Activated CD8-positive, alpha-beta memory T cell treated with anti-CD3 and anti-CD28 coated beads, Interleukin-2, amount 10 ng/mL, durations not matched to agents 7 days and 5 days (primary cell): ENCODE data around the gene PTPRG. TPM values are rescaled to one million over a fixed set of nuclear protein-coding genes. Genes with fewer than 3 reads are reported as not detected.
A peak's percentile ranks its signal among the peaks of the same experiment; 100 is the strongest.

Experiments used
- ATAC-seq: fragments of 150-1000 bp; cut with Tn5 transposase; one replicate; pipeline ENCODE4 v1.10.0; 2021; ENCODE audit warnings: moderate library complexity
- CTCF ChIA-PET: fragments of 350-600 bp; sonication (Branson Sonifier 250); formaldehyde crosslinking; loops from one replicate; lab custom pipeline; 2021; ENCODE audit warnings: antibody characterized with exemption; lab: Charles Lee
- DNase-seq: peaks from one replicate; pipeline ENCODE4 v3.0.0-alpha.2; 2020
- H3K27ac Mint-ChIP-seq: one replicate; pipeline ENCODE4 v1.8.0; 2021; ENCODE audit warnings: mild to moderate bottlenecking, mixed read lengths
- H3K27me3 Mint-ChIP-seq: one replicate; pipeline ENCODE4 v1.8.0; 2021; ENCODE audit warnings: mixed read lengths
- H3K36me3 Mint-ChIP-seq: one replicate; pipeline ENCODE4 v1.8.0; 2021; ENCODE audit warnings: mild to moderate bottlenecking, mixed read lengths
- H3K4me1 Mint-ChIP-seq: one replicate; pipeline ENCODE4 v1.8.0; 2021; ENCODE audit warnings: mixed read lengths
- H3K4me3 Mint-ChIP-seq: one replicate; pipeline ENCODE4 v1.8.0; 2021; ENCODE audit warnings: mild to moderate bottlenecking, moderate library complexity, mixed read lengths
- H3K9me3 Mint-ChIP-seq: one replicate; pipeline ENCODE4 v1.8.0; 2022; ENCODE audit warnings: low read depth, mixed read lengths
- total RNA-seq, 2 experiments: library from RNA; stranded (reverse); gene quantifications; one replicate each; pipeline ENCODE4 v1.2.3, GENCODE V29; 2021

The PTPRG gene
- total RNA-seq: under 1 TPM in 1 of 2 experiments, not detected in 1; 0.21 TPM

DNA sequence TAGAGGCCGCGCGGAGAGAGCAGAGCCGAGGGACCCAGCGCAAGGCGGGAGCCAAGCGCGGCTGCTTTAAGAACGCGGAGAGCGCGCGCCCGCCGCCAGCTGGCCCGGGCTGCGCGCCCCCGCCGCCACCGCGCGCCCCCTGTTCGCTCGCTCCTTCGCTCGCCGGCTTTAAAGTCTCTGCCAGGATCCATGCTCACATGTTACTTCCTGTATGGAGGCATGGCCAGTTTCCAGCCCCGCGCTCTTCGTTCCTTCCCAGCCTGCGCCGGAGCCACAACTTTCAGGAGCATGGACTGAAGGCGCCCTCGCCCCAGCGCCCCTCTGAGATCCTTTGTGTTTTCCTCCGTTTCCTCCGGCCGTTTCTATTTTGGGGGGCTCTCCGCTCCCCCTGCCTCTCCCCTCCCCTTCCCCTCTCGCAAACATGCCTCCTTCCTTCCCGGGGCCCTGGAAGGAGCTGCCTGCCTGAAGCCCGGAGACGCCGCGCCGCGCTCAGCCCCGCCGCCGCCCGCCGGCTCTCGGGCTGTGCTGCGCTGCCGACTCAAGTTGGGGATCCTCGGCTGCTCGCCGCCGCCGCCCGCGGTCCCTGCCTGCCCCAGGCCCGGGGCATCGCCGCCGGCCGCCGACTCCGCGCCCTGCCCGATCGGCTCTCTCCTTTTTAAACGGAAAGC is at the start of gene PTPRG:
Gene PTPRG (plus strand): TSS at position 198 of the 668 bp plus-strand sequence. CDS start 717 bp downstream, outside the sequence.
- Mint-ChIP-seq H3K27ac (peak within 1 kb of the TSS; percentile 65), H3K4me3 (peak within 1 kb of the TSS; percentile 62), H3K4me1 (peaks cover 9% of the 10 kb centered on the region), H3K9me3 (no peaks in the 10 kb centered on the region), H3K36me3 (no peaks in the 10 kb centered on the region), H3K27me3 (peaks cover 70% of the 10 kb centered on the region)
- DNase-seq (no peak), ATAC-seq (peak; percentile 27)
- CTCF ChIA-PET: no interaction called here

DNA sequence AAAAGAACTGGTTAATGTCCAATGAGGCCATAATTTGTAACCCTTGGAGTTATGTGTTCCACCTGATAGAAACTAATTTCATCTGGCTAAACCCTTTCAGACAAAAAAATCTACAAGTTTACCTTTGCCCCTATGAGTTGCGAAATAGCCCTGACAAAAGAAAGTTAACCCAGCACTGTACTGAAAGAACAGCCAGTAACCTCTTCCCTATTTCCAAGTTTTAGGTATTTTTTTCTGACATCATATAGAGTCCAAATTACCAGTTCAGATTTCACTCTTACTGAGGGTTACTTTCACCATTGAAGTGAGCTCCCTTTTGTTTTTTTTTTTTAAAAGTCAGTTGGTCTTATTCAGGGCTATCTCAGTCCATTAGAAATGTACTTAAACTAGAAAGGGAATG is 42.8 kb upstream of the PTPRG start:
- H3K27ac Mint-ChIP-seq: no peak overlapping the region
- no peak for ATAC-seq

DNA sequence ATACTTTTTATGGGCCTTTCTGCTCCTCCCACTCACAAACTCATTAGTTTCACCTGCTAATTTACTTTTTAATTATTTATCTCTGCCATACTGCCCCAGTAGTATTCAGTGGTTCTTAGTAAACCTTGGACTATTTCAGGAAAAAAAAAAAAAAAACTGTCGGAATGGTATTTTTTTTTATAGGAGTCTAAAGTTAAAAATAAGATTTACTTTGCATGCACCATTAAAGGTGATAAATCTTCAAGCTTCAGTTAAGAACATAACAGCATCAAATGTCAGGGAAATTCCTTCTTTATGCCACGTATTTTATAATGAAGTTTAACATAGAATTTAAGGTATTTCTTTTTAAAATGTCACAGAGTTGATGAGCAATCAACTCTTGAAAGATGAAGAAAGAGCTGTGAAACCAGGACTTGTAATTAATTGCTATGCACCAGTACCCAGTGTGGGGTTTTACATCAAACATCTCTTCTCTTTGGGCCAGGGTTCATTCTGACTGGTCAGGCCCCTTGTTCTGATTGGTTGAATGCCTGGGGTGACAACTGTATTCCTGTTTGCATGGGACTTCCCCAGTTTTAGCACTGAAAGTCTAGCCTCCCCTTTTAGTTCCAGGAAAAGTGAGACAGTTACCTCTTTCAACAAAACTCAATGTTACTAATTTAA is 40.3 kb upstream of the PTPRG start:
- ATAC-seq: peak; percentile 39
- H3K4me3 Mint-ChIP-seq: no peak overlapping the region

More for the DNA sequence above, 42.8 kb upstream of the PTPRG start:
- Mint-ChIP-seq H3K27me3 (no peaks in the 10 kb centered on the region), H3K9me3 (peaks cover 2% of the 10 kb centered on the region), H3K4me1 (peaks cover 2% of the 10 kb centered on the region), H3K4me3 (no peak overlapping the region), H3K36me3 (no peaks in the 10 kb centered on the region)
- DNase-seq: no peak
- CTCF ChIA-PET: no interaction called here

DNA sequence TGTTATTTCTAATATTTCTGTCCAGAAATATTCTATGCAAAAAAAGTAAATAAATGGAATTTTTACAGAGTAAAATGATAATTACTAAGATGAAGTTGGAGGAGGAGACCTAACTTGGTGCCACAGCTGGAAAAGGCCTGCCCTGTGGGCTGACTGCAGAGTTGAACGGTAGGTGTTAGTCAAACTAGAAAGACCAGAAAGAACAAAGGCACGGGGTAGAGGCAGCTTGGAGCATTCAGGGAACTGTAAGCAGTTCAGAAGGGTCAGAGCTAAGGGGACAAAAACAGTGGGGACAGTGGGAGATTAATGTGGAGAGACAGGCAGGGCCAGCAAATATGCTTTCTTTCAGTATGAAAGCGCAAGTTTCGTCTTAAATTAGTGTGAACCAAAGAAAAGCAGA is 39.3 kb upstream of the PTPRG start:
- no peaks in the 10 kb centered on the region for H3K36me3 Mint-ChIP-seq
- CTCF ChIA-PET: no interaction called here
- no peak overlapping the region for H3K27ac Mint-ChIP-seq
- H3K9me3 Mint-ChIP-seq: peaks cover 2% of the 10 kb centered on the region
- DNase-seq: no peak
- no peak for ATAC-seq
- H3K27me3 Mint-ChIP-seq: no peaks in the 10 kb centered on the region
- peaks cover 2% of the 10 kb centered on the region for H3K4me1 Mint-ChIP-seq
- H3K4me3 Mint-ChIP-seq: no peak overlapping the region

More for the DNA sequence above, 40.3 kb upstream of the PTPRG start:
- Mint-ChIP-seq H3K27ac (no peak overlapping the region), H3K36me3 (no peaks in the 10 kb centered on the region), H3K27me3 (no peaks in the 10 kb centered on the region), H3K9me3 (peaks cover 2% of the 10 kb centered on the region), H3K4me1 (peaks cover 2% of the 10 kb centered on the region)
- CTCF ChIA-PET: no interaction called here
- peak; percentile 47 for DNase-seq

DNA sequence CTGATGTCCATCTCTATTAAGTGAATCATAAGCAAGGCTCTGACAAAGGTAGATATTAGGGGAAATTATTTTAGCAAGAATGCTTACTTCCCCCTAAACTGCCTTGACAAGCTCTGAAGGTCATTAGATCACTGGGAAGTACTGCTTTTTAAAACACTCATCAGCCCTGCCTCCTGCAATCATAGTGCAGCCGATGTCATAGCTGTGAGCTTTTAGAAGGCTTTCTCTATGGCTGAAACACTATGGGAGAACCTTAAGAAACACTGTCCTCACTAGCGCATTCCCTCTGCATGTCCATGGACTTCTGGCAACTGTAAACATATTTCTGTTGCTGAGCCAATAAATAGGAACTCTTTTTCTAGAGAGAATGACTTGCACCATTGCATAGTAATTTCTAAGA is 38.7 kb upstream of the PTPRG start:
- Mint-ChIP-seq H3K4me3 (no peak overlapping the region), H3K4me1 (peaks cover 2% of the 10 kb centered on the region), H3K36me3 (no peaks in the 10 kb centered on the region), H3K27ac (no peak overlapping the region), H3K9me3 (peaks cover 2% of the 10 kb centered on the region), H3K27me3 (no peaks in the 10 kb centered on the region)
- no peak for DNase-seq
- CTCF ChIA-PET: no interaction called here
- ATAC-seq: no peak

DNA sequence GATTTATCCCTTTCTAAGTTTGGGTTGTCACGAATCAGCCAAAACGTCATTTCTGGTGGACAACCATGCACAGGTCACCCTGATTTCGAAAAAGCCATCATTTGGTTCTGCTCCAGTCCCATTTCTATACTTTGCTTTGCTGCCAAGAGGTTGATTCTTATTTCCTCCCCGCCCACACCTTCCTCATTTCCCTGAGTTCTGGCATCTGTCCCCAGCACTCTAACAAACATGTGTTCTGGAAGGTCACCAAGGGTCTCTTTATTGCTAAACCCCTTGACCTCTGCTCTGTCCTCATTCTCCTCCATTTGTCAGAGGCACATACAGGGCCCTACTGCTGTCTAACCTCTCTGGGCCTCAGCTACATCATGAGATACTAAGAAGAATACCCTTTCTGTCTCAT is 36.4 kb upstream of the PTPRG start:
- Mint-ChIP-seq H3K4me3 (no peak overlapping the region), H3K36me3 (no peaks in the 10 kb centered on the region), H3K9me3 (no peaks in the 10 kb centered on the region), H3K4me1 (peaks cover 2% of the 10 kb centered on the region), H3K27me3 (no peaks in the 10 kb centered on the region), H3K27ac (no peak overlapping the region)
- CTCF ChIA-PET: no interaction called here
- DNase-seq: no peak
- no peak for ATAC-seq

DNA sequence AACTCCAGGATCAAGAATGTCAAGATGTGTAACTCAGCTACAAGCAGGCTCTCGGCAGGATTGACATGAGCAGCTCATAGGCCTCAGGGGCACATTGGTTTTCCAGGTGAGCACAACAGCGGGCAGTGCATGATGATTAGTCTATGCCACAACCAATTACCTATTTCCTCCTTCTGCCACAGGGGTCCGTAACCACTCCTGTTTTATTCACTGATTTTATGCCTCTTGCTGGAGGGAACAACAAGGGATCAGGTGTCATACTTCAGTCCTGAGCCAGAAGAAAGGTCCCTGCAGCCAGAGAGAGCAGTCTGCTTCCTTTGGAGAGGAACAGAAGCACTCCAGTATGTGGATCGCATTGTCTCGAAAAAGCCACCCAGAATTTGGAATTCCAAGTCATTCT is 35.1 kb upstream of the PTPRG start:
- peaks cover 2% of the 10 kb centered on the region for H3K4me1 Mint-ChIP-seq
- no peak for ATAC-seq
- CTCF ChIA-PET: no interaction called here

DNA sequence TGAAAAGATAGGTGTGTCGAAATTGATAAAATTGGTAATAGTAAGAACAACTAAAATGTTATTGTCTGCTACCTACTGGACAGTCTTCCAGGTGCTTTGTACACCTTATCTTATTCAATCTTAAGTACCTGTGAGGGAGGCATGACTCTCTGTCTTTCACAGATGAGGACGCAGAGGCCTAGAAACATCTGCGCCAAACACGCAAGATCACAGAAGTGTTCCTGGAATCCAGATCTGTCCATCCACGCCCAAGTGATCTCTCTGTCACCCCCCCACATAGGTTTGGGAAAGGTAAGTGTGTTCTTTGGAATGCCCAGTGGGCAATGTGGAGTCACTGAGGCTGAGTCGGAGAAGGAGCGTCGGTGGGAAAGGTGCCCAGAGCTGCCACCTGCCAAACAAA is 34.4 kb upstream of the PTPRG start:
- CTCF ChIA-PET: no interaction called here
- ATAC-seq (no peak), DNase-seq (no peak)
- no peaks in the 10 kb centered on the region for H3K9me3 Mint-ChIP-seq
- H3K27me3 Mint-ChIP-seq: no peaks in the 10 kb centered on the region
- no peaks in the 10 kb centered on the region for H3K36me3 Mint-ChIP-seq
- no peaks in the 10 kb centered on the region for H3K4me1 Mint-ChIP-seq
- H3K27ac Mint-ChIP-seq: no peak overlapping the region
- H3K4me3 Mint-ChIP-seq: no peak overlapping the region

More for the DNA sequence above, 35.1 kb upstream of the PTPRG start:
- no peak for DNase-seq
- Mint-ChIP-seq H3K27ac (no peak overlapping the region), H3K9me3 (no peaks in the 10 kb centered on the region), H3K4me3 (no peak overlapping the region), H3K36me3 (no peaks in the 10 kb centered on the region), H3K27me3 (no peaks in the 10 kb centered on the region)

DNA sequence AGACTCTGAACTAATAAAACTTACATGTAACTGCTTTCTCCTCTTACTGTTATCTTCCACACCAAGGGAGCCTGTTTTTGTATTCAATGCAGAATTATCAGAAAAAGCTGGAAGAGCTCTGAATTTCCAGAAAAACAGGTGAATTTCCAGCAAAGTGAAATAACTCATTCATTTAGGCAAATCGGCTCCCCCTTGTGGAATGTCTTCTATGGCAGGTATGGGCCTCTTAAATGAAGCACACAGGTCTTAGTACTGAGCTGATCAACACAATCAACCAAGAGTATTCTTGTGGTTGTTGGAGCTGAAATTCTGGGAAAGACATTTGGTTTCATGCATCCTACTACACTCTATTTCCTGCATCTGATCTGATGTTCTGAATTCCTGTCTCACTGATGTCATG is 31.0 kb upstream of the PTPRG start:
- no peaks in the 10 kb centered on the region for H3K36me3 Mint-ChIP-seq
- H3K9me3 Mint-ChIP-seq: no peaks in the 10 kb centered on the region
- ATAC-seq: no peak
- H3K4me3 Mint-ChIP-seq: no peak overlapping the region
- no peak overlapping the region for H3K27ac Mint-ChIP-seq
- CTCF ChIA-PET: no interaction called here
- DNase-seq: no peak
- H3K4me1 Mint-ChIP-seq: no peaks in the 10 kb centered on the region
- no peaks in the 10 kb centered on the region for H3K27me3 Mint-ChIP-seq

DNA sequence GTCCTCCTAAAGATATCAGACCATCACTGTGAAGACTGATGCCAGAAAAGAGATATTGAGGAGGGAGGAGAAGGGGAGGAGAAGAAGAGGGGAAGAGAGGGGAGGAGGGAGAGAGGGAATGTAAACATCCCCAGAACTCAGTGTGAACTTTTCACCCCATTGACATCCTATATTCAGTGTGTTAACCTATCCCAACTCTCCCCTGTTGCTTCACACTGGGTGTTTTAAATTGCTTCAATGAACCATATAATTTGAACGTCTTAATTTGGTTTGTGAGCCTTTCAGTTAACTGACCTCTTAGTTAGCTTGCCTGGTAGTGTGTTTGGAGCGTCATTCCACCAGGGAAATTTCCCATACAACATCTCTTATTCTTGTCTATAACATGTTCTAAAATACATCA is 29.8 kb upstream of the PTPRG start:
- no peaks in the 10 kb centered on the region for H3K4me1 Mint-ChIP-seq
- H3K4me3 Mint-ChIP-seq: no peak overlapping the region
- H3K36me3 Mint-ChIP-seq: no peaks in the 10 kb centered on the region
- no peak overlapping the region for H3K27ac Mint-ChIP-seq
- CTCF ChIA-PET: no interaction called here
- H3K27me3 Mint-ChIP-seq: no peaks in the 10 kb centered on the region
- DNase-seq (no peak), ATAC-seq (no peak)
- no peaks in the 10 kb centered on the region for H3K9me3 Mint-ChIP-seq

DNA sequence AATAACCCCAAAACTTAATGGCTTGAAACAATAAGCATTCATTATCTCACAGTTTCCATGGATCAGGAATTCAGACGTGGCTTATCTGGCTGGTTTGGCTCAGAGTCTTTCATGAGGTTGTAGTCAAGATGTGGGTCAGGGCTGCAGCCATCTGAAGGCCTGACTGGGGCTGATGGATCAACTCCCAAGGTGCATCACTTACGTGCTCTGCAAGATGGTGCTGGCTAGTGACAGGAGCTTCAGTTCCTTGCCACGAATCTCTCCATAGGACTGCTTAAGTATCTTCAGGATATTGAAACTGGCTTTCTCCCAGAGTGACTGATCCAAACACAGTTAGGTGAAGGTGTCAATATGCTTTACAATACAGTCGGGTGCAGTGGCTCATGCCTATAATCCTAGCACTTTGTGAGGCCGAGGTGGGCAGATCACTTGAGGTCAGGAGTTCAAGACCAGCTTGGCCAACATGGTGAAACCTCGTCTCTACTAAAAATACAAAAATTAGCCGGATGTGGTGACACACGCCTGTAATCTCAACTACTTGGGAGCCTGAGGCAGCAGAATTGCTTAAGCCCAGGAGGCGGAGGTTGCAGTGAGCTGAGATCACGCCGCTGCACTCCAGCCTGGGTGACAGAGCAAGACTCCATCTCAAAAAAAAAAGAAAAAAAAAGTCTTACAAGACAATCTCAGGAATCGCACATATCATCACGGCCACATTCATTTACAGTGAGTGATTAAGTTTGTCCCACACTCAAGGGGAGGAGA is 28.5 kb upstream of the PTPRG start:
- CTCF ChIA-PET: no interaction called here
- ATAC-seq: no peak
- no peaks in the 10 kb centered on the region for H3K36me3 Mint-ChIP-seq
- H3K4me1 Mint-ChIP-seq: no peaks in the 10 kb centered on the region
- no peak overlapping the region for H3K27ac Mint-ChIP-seq
- no peak overlapping the region for H3K4me3 Mint-ChIP-seq
- no peaks in the 10 kb centered on the region for H3K9me3 Mint-ChIP-seq
- no peaks in the 10 kb centered on the region for H3K27me3 Mint-ChIP-seq
- DNase-seq: no peak

DNA sequence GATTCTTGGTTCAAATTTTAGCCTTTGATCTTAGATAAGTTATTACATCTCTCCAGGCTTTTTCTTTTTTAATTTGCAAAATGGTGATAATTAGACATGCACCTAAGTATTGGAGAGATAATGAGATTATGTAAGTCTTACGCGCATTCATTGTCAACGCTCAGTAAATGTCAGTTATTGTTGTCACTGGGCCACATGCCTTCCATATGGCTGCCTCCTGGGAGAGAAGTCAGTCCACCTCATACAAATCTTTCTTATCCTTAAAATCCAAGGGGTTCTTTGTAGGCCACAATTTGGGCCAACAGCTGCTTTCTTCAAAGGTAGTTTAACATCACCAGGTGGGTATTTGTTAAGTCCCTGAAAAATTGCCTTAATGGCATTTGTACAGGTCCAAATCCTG is 25.5 kb upstream of the PTPRG start:
- no peaks in the 10 kb centered on the region for H3K27me3 Mint-ChIP-seq

DNA sequence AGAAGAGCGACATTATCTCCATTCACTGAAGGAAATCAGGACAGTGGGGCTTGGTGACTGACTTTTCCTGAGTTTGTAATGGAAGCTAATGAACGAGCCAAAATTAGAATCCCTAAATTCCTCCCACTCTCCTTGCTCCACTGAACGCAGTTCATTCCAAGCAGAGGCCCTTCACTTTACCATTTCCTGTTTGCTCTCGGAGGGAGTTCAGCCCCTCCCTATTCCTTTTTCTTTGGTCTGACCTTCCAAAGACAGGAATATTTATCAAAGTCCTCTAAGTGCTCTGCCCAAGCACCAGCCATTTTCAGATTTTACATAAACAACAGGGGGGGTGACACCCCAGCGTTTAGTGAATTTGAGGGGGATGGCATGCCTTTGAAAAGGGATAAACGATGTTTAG is 24.0 kb upstream of the PTPRG start:
- H3K4me1 Mint-ChIP-seq: no peaks in the 10 kb centered on the region
- no peaks in the 10 kb centered on the region for H3K36me3 Mint-ChIP-seq
- H3K9me3 Mint-ChIP-seq: peaks cover 3% of the 10 kb centered on the region
- no peak for ATAC-seq
- CTCF ChIA-PET: no interaction called here
- H3K27me3 Mint-ChIP-seq: no peaks in the 10 kb centered on the region
- no peak overlapping the region for H3K27ac Mint-ChIP-seq
- no peak for DNase-seq
- no peak overlapping the region for H3K4me3 Mint-ChIP-seq

More for the DNA sequence above, 25.5 kb upstream of the PTPRG start:
- no peak overlapping the region for H3K27ac Mint-ChIP-seq
- no peaks in the 10 kb centered on the region for H3K4me1 Mint-ChIP-seq
- CTCF ChIA-PET: no interaction called here
- H3K4me3 Mint-ChIP-seq: no peak overlapping the region
- ATAC-seq (no peak), DNase-seq (no peak)
- no peaks in the 10 kb centered on the region for H3K9me3 Mint-ChIP-seq
- no peaks in the 10 kb centered on the region for H3K36me3 Mint-ChIP-seq

DNA sequence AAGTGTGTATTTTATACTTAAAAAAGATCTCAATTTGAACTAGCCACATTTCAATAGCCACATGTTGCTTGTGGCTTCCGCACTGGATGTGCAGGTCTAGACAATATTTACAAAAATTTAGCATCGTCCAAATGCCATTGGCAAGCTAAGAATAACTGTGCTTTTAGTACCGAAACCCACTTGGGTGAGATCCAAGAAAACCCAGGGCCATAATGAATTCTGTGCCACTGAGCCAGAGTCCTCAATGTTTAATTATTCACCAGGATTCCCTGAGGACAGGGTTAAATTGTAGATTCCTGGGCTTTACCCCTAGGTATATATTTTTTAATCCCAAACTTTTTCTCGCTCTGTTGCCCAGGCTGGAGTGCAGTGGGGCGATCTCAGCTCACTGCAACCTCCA is 22.9 kb upstream of the PTPRG start:
- H3K27me3 Mint-ChIP-seq: no peaks in the 10 kb centered on the region
- no peak overlapping the region for H3K4me3 Mint-ChIP-seq
- H3K4me1 Mint-ChIP-seq: no peaks in the 10 kb centered on the region
- ATAC-seq (no peak), DNase-seq (no peak)
- H3K36me3 Mint-ChIP-seq: no peaks in the 10 kb centered on the region
- H3K9me3 Mint-ChIP-seq: peaks cover 3% of the 10 kb centered on the region
- no peak overlapping the region for H3K27ac Mint-ChIP-seq
- CTCF ChIA-PET: no interaction called here
